ENCODE results near the gene PDAP1.
"Not testable (repeated sequence)": the region's sequence is repeated elsewhere in the genome, so short reads cannot be mapped to it uniquely, and the experiment has no call there.

Gene PDAP1

DNA sequence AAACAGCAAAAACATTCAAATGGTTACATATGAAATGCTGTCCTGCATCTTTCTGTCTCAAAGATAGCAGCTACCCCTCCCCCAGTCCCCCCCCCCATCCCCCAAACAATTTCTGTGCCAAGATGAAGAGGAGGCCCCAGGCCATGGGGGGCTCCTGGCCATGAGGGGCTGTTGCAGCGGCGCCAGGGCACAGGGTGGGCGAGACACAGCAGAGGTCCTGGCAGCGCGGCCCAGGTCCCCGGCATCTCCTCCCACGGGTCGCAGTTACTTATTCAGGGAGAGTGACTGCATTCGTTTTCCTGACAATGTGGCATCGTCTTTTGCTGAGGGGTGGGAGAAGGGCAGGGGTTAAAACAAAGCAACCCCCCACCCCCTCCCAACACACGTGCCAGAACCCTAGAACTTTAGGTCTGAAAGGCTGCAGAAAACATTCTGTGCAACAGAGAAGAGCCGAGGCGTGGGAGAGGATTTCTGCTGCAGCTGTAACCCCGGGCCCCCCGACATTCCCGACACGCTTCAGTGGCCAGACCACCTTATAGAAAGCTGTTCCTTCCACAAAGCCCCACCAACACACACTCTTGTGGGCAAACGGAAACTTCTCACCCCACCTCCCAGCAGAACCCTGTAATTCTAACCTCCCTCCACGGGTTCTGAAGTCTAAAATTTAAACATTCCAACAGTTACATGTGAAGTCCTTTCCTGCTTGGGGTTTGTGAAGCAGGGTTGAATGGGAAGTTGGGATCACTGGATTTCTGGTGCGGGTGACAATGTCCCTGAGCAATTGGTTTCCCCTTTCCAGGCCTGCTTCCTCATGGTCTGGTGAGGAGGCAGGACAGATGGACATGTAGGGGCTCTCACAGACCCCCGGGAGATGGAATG is 11.7 kb downstream of the PDAP1 start:
- Histone ChIP-seq H3K27ac (ENCODE audit: low read length) (no peak overlapping the region), H3K27me3 (ENCODE audit: control insufficient read depth in 1 of 2, insufficient read depth in 2 of 2, low read length in 2 of 2) (no peaks in the 10 kb centered on the region), H3K4me3 (ENCODE audit: low read length in 2 of 2) (no peak overlapping the region), H3K9ac (ENCODE audit: low read length in 2 of 2) (no peak overlapping the region), H3K36me3 (ENCODE audit: control insufficient read depth in 2 of 2, insufficient read depth in 2 of 2, low read length in 2 of 2) (peaks cover 30 to 37% of the 10 kb centered on the region in 2 donors), H3K9me3 (ENCODE audit: control insufficient read depth in 2 of 2, low read length in 2 of 2) (no peaks in the 10 kb centered on the region), H3K4me1 (ENCODE audit: control insufficient read depth, insufficient read depth, low read length) (peaks cover 23% of the 10 kb centered on the region)

DNA sequence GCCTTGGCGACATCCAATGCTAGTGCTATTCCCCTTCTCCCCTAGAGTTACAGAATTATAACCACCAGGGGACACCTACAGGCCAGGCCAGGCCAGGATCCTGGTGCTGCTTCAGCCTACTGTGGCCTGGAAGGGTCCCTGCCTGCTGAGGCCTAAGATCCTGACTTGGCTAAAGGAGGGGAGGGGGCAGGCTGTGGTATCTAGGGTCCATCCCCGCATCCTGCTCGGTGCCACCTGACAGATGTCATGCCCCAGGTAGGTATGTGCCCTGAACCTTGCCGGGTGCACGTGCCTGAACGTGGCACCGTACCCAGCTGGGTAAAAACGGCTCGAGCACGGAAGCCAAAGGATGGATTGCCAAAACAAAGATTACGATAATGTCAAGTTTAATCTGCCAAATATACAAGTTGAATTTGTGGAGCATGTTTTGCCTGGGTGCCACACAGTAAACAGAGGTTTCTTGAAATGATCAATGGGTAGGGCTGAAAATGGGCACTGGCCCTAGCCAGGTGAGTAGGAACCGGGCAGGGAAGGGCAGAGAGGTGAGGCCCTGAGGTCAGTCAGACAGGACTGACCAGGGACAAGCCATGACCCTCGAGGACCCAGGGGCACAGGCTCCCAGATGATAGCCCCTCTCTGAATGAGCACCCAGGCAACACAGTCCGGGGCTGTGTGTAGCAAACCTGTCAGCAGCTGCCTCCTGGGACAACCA is 12.6 kb downstream of the PDAP1 start:
- Histone ChIP-seq H3K9me3 (ENCODE audit: control insufficient read depth in 2 of 2, low read length in 2 of 2) (no peaks in the 10 kb centered on the region), H3K4me3 (ENCODE audit: low read length in 2 of 2) (no peak overlapping the region), H3K27ac (ENCODE audit: low read length) (no peak overlapping the region), H3K27me3 (ENCODE audit: control insufficient read depth in 1 of 2, insufficient read depth in 2 of 2, low read length in 2 of 2) (no peaks in the 10 kb centered on the region), H3K9ac (ENCODE audit: low read length in 2 of 2) (no peak overlapping the region), H3K4me1 (ENCODE audit: control insufficient read depth, insufficient read depth, low read length) (peaks cover 23% of the 10 kb centered on the region), H3K36me3 (ENCODE audit: control insufficient read depth in 2 of 2, insufficient read depth in 2 of 2, low read length in 2 of 2) (peaks cover 28 to 38% of the 10 kb centered on the region in 2 donors)

DNA sequence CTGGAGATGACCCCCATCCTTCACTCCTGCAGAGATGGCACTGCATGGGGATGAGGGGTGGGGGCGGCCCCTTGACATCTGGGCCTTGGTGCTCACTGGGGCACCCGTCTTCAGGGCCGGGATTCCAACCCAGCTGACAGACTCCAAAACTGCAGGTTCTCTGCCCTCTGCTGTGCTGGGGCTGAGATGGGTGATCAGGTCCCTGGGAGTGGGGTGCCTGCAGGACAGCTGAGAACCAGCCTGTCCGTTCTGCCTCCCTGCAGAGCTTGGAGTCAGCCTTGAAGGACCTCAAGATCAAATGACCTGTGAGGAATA is 14.3 kb downstream of the PDAP1 start:
- Histone ChIP-seq H3K36me3 (ENCODE audit: control insufficient read depth in 2 of 2, insufficient read depth in 2 of 2, low read length in 2 of 2) (peaks cover 17 to 29% of the 10 kb centered on the region in 2 donors), H3K27ac (ENCODE audit: low read length) (no peak overlapping the region), H3K4me3 (ENCODE audit: low read length in 2 of 2) (no peak overlapping the region), H3K4me1 (ENCODE audit: control insufficient read depth, insufficient read depth, low read length) (peaks cover 23% of the 10 kb centered on the region), H3K9me3 (ENCODE audit: control insufficient read depth in 2 of 2, low read length in 2 of 2) (no peaks in the 10 kb centered on the region), H3K9ac (ENCODE audit: low read length in 2 of 2) (no peak overlapping the region), H3K27me3 (ENCODE audit: control insufficient read depth in 1 of 2, insufficient read depth in 2 of 2, low read length in 2 of 2) (no peaks in the 10 kb centered on the region)

DNA sequence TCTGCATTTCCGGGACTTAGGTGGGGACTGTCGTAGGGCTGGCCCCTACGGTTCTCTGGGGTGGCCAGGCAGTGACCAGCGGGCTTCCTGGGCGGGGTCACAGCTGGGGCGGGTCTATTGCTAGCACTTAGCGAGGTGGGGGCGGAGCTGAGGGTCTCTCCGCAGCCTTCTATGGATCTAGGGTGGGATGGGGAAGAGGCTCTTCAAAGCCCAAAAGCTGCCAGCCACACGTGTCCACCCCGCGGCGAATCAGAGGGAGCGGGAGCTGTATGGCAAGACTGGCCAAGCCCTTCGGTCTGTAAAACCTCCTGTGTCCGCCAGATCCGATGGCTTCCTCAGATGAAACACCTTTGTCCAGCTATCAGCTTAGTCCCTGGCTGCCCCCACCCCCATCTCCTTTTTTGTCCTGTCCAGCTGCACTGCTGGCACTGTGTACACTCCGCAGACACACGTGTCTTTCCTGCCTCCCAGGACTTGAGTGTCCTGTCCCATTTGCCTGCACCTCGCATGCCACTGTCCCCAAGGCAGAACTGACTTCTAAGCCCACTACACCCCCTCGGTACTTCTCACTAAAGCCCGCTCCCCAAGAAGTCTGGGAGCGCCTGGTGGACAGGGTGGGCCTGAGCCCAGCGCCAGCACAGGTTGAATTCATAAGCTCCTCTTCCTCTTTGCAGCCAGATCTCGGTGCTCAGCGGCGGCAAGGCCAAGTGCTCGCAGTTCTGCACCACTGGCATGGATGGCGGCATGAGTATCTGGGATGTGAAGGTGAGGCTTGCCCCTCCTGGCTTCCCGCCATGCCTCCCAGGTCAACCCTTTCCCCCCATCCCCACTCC is 14.8 kb downstream of the PDAP1 start:
- H3K4me3 ChIP-seq (ENCODE audit: low read length in 2 of 2) = peak overlapping the region; percentile 61 to 81
- peak overlapping the region; percentile 37 for H3K27ac ChIP-seq (ENCODE audit: low read length)
- H3K9ac ChIP-seq (ENCODE audit: low read length in 2 of 2) = peak overlapping the region; percentile 48 to 66
- H3K27me3 ChIP-seq (ENCODE audit: control insufficient read depth in 1 of 2, insufficient read depth in 2 of 2, low read length in 2 of 2) = no peaks in the 10 kb centered on the region
- H3K36me3 ChIP-seq (ENCODE audit: control insufficient read depth in 2 of 2, insufficient read depth in 2 of 2, low read length in 2 of 2) = peaks cover 11 to 27% of the 10 kb centered on the region in 2 donors
- H3K9me3 ChIP-seq (ENCODE audit: control insufficient read depth in 2 of 2, low read length in 2 of 2) = no peaks in the 10 kb centered on the region
- peaks cover 23% of the 10 kb centered on the region for H3K4me1 ChIP-seq (ENCODE audit: control insufficient read depth, insufficient read depth, low read length)

DNA sequence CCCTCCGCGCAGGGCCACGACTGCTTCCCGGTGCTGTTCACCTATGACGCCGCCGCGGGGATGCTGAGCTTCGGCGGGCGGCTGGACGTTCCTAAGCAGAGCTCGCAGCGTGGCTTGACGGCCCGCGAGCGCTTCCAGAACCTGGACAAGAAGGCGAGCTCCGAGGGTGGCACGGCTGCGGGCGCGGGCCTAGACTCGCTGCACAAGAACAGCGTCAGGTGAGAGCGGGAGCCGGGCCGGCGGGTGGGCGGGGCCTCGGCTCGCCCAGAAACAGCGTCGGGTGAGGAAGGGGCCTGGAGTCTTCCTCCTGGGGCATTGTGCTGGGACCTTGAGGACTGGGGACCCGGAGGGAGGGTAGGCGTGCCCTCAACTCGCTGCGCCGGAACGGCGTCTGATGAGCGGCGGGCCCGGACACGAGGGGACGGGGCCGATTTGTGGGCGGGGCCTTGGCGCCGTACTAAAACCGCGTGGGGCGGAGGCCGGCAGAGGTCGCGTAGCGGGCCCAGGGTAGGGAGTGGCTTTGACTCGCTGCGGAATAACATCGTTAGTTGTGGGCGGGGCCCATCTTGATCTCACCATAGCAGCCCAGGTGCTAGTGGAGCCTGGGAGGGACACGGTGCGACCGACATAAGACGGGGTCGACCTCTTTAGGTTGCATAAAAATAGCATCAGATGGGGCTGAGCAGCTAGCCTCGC is 15.6 kb downstream of the PDAP1 start:
- H3K27ac ChIP-seq (ENCODE audit: low read length) = peak overlapping the region; percentile 37
- peaks cover 10 to 22% of the 10 kb centered on the region in 2 donors for H3K36me3 ChIP-seq (ENCODE audit: control insufficient read depth in 2 of 2, insufficient read depth in 2 of 2, low read length in 2 of 2)
- no peaks in the 10 kb centered on the region for H3K27me3 ChIP-seq (ENCODE audit: control insufficient read depth in 1 of 2, insufficient read depth in 2 of 2, low read length in 2 of 2)
- H3K4me3 ChIP-seq (ENCODE audit: low read length in 2 of 2) = peak overlapping the region; percentile 61 to 81
- peaks cover 23% of the 10 kb centered on the region for H3K4me1 ChIP-seq (ENCODE audit: control insufficient read depth, insufficient read depth, low read length)
- no peaks in the 10 kb centered on the region for H3K9me3 ChIP-seq (ENCODE audit: control insufficient read depth in 2 of 2, low read length in 2 of 2)
- peak overlapping the region; percentile 48 to 66 for H3K9ac ChIP-seq (ENCODE audit: low read length in 2 of 2)

DNA sequence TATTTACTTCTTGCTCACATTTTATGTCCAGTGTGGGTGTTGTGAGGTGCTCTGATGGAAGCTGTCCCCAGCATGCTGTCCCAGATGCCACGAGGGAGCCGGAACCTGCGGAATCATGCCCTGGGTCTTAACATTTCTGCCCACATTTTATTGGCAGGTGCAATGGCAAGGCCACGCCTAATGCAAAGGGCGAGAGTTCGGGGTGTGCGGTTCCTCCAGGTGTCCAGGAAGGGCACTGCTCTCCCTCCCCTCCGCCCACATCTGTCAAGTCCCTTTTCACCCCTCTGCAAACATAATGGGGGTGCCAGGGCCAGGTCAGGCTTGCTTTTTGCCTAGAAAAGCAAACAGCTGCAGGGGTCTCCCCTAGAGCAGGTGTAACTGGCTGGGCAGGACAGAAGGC is 16.4 kb downstream of the PDAP1 start:
- Histone ChIP-seq H3K4me3 (ENCODE audit: low read length in 2 of 2) (peak overlapping the region in 1 of 2 donors; percentile 81), H3K27ac (ENCODE audit: low read length) (no peak overlapping the region), H3K36me3 (ENCODE audit: control insufficient read depth in 2 of 2, insufficient read depth in 2 of 2, low read length in 2 of 2) (peaks cover 4 to 16% of the 10 kb centered on the region in 2 donors), H3K9me3 (ENCODE audit: control insufficient read depth in 2 of 2, low read length in 2 of 2) (no peaks in the 10 kb centered on the region), H3K9ac (ENCODE audit: low read length in 2 of 2) (no peak overlapping the region), H3K27me3 (ENCODE audit: control insufficient read depth in 1 of 2, insufficient read depth in 2 of 2, low read length in 2 of 2) (no peaks in the 10 kb centered on the region), H3K4me1 (ENCODE audit: control insufficient read depth, insufficient read depth, low read length) (peaks cover 23% of the 10 kb centered on the region)

DNA sequence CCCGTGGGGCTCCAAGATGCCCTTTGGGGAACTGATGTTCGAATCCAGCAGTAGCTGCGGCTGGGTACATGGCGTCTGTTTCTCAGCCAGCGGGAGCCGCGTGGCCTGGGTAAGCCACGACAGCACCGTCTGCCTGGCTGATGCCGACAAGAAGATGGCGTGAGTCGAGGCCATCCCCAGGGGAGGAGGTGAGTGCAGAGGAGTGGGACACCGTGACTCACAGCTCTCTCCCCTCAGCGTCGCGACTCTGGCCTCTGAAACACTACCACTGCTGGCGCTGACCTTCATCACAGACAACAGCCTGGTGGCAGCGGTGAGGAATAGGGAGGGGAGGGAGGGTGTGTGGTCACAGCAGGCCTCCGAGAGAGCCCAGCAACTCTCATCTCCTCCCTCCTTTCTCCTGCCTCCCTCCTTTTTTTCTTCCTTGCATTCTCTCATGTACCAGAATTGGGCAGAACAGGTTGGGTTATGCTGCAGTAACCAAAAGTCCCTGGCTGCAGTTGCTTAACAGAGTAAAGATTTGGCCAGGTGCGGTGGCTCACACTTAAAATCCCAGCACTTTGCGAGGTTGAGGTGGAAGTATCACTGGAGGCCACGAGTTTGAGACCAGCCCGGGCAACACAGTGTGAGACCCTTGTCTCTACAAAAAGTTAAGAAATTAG is 17.3 kb downstream of the PDAP1 start:
- H3K36me3 ChIP-seq (ENCODE audit: control insufficient read depth in 2 of 2, insufficient read depth in 2 of 2, low read length in 2 of 2) = peaks cover 11 to 15% of the 10 kb centered on the region in 2 donors
- no peak overlapping the region for H3K4me3 ChIP-seq (ENCODE audit: low read length in 2 of 2)
- no peaks in the 10 kb centered on the region for H3K27me3 ChIP-seq (ENCODE audit: control insufficient read depth in 1 of 2, insufficient read depth in 2 of 2, low read length in 2 of 2)
- H3K27ac ChIP-seq (ENCODE audit: low read length) = no peak overlapping the region
- no peak overlapping the region for H3K9ac ChIP-seq (ENCODE audit: low read length in 2 of 2)
- no peaks in the 10 kb centered on the region for H3K9me3 ChIP-seq (ENCODE audit: control insufficient read depth in 2 of 2, low read length in 2 of 2)
- H3K4me1 ChIP-seq (ENCODE audit: control insufficient read depth, insufficient read depth, low read length) = peaks cover 23% of the 10 kb centered on the region

DNA sequence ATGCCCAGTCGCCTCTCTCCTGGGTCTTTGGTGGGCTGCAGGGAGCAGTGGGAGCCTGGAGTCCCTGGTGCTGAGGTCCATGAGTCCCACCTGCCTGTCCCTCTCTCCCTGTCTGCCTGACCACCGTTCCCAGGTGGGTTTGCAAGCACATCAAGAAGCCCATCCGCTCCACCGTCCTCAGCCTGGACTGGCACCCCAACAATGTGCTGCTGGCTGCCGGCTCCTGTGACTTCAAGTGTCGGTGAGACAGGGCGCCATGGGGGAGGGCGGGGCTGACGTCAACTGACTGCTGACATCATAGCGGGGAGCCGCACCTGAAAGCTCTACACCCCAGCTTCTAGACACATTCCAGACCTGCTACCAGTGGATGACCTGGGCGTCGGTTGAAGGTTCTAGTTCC is 18.6 kb downstream of the PDAP1 start:
- Histone ChIP-seq H3K9ac (ENCODE audit: low read length in 2 of 2) (no peak overlapping the region), H3K36me3 (ENCODE audit: control insufficient read depth in 2 of 2, insufficient read depth in 2 of 2, low read length in 2 of 2) (peaks cover 8 to 15% of the 10 kb centered on the region in 2 donors)

DNA sequence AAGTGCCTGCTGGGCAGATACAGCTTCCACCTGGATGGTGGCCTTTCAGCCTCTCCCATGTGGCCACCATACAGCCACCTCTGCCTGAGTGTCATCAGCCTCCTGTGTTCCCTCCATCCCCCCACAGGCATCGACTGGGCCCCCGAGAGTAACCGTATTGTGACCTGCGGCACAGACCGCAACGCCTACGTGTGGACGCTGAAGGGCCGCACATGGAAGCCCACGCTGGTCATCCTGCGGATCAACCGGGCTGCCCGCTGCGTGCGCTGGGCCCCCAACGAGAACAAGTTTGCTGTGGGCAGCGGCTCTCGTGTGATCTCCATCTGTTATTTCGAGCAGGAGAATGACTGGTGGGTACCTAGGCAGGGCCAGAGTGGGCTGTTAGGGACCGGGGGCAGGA is 20.5 kb downstream of the PDAP1 start:
- no peak overlapping the region for H3K9ac ChIP-seq (ENCODE audit: low read length in 2 of 2)
- peaks cover 8 to 15% of the 10 kb centered on the region in 2 donors for H3K36me3 ChIP-seq (ENCODE audit: control insufficient read depth in 2 of 2, insufficient read depth in 2 of 2, low read length in 2 of 2)
- H3K4me3 ChIP-seq (ENCODE audit: low read length in 2 of 2) = no peak overlapping the region
- no peak overlapping the region for H3K27ac ChIP-seq (ENCODE audit: low read length)
- H3K4me1 ChIP-seq (ENCODE audit: control insufficient read depth, insufficient read depth, low read length) = peaks cover 11% of the 10 kb centered on the region
- H3K27me3 ChIP-seq (ENCODE audit: control insufficient read depth in 1 of 2, insufficient read depth in 2 of 2, low read length in 2 of 2) = no peaks in the 10 kb centered on the region
- no peaks in the 10 kb centered on the region for H3K9me3 ChIP-seq (ENCODE audit: control insufficient read depth in 2 of 2, low read length in 2 of 2)

More for the DNA sequence above, 18.6 kb downstream of the PDAP1 start:
- Histone ChIP-seq H3K9me3 (ENCODE audit: control insufficient read depth in 2 of 2, low read length in 2 of 2) (no peaks in the 10 kb centered on the region), H3K4me3 (ENCODE audit: low read length in 2 of 2) (no peak overlapping the region), H3K27me3 (ENCODE audit: control insufficient read depth in 1 of 2, insufficient read depth in 2 of 2, low read length in 2 of 2) (no peaks in the 10 kb centered on the region), H3K27ac (ENCODE audit: low read length) (no peak overlapping the region), H3K4me1 (ENCODE audit: control insufficient read depth, insufficient read depth, low read length) (peaks cover 23% of the 10 kb centered on the region)

DNA sequence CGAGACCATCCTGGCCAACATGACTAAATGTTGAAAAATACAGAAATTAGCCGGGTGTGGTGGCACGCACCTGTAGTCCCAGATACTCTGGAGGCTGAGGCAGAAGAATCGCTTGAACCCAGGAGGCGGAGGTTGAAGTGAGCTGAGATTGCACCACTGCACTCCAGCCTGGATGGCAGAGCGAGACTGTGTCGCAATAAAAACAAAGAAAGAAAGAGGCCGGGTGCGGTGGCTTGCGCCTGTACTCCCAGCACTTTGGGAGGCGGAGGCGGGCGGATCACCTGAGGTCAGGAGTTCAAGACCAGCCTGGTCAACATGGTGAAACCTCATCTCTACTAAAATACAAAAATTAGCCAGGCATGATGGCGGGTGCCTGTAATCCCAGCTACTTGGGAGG is 21.2 kb downstream of the PDAP1 start:
- not testable (repeated sequence) for H3K27me3 ChIP-seq (ENCODE audit: control insufficient read depth in 1 of 2, insufficient read depth in 2 of 2, low read length in 2 of 2); H3K9me3 ChIP-seq (ENCODE audit: control insufficient read depth in 2 of 2, low read length in 2 of 2); H3K4me3 ChIP-seq (ENCODE audit: low read length in 2 of 2); H3K27ac ChIP-seq (ENCODE audit: low read length); H3K4me1 ChIP-seq (ENCODE audit: control insufficient read depth, insufficient read depth, low read length); H3K9ac ChIP-seq (ENCODE audit: low read length in 2 of 2)
- H3K36me3 ChIP-seq (ENCODE audit: control insufficient read depth in 2 of 2, insufficient read depth in 2 of 2, low read length in 2 of 2) = peaks cover 8 to 15% of the 10 kb centered on the region in 2 donors

All from stomach smooth muscle (tissue), 2 donors.